Measurements from ENCODE around the gene C6orf136. TPM values are rescaled to one million over a fixed set of nuclear protein-coding genes. Genes with fewer than 3 reads are reported as not detected.
"Not testable (repeated sequence)": the region's sequence is repeated elsewhere in the genome, so short reads cannot be mapped to it uniquely, and the experiment has no call there.

Gene C6orf136
- polyA plus RNA-seq, 1 donor from 2014 or later: 26.9 TPM

GRCh38 chr6:30626484-30627366 lies 20.2 kb upstream of the C6orf136 start, which contains the start of gene ATAT1:
Gene ATAT1 (plus strand): TSS chr6:30626874.
- H3K36me3 Mint-ChIP-seq: peaks cover 7% of the 10 kb centered on the region
- peaks cover 14 to 21% (median 15%) of the 10 kb centered on the region in 3 donors for H3K4me1 Mint-ChIP-seq
- no peaks in the 10 kb centered on the region for H3K27me3 Mint-ChIP-seq
- H3K9me3 Mint-ChIP-seq: no peaks in the 10 kb centered on the region
- peak within 1 kb of the TSS; percentile 85 to 95 (median 91) for H3K4me3 Mint-ChIP-seq
- peak within 1 kb of the TSS; percentile 92 to 98 (median 96) for H3K27ac Mint-ChIP-seq

- Mint-ChIP-seq H3K27ac (peak overlapping the region in 1 of 3 donors; percentile 84), H3K4me3 (no peak overlapping the region), H3K4me1 (peaks cover 0 to 4% (median 3%) of the 10 kb centered on the region in 3 donors), H3K36me3 (peaks cover 4% of the 10 kb centered on the region), H3K27me3 (no peaks in the 10 kb centered on the region), H3K9me3 (no peaks in the 10 kb centered on the region)
Measured at GRCh38 chr6:30635834-30636233, 11.1 kb upstream of the C6orf136 start.

GRCh38 chr6:30640481-30640880 lies 6.5 kb upstream of the C6orf136 start:
- no peaks in the 10 kb centered on the region for H3K27me3 Mint-ChIP-seq
- H3K4me3 Mint-ChIP-seq: no peak overlapping the region
- H3K9me3 Mint-ChIP-seq: no peaks in the 10 kb centered on the region
- H3K27ac Mint-ChIP-seq: no peak overlapping the region
- H3K36me3 Mint-ChIP-seq: no peaks in the 10 kb centered on the region
- peaks cover 0 to 4% (median 3%) of the 10 kb centered on the region in 3 donors for H3K4me1 Mint-ChIP-seq

- no peak overlapping the region for H3K27ac Mint-ChIP-seq
- H3K36me3 Mint-ChIP-seq: no peaks in the 10 kb centered on the region
- H3K4me3 Mint-ChIP-seq: no peak overlapping the region
- H3K4me1 Mint-ChIP-seq: peaks cover 0 to 5% (median 1%) of the 10 kb centered on the region in 3 donors
- H3K9me3 Mint-ChIP-seq: no peaks in the 10 kb centered on the region
- no peaks in the 10 kb centered on the region for H3K27me3 Mint-ChIP-seq
Measured at GRCh38 chr6:30641048-30641447, 5.9 kb upstream of the C6orf136 start.

GRCh38 chr6:30643656-30644055 lies 3.3 kb upstream of the C6orf136 start:
- no peaks in the 10 kb centered on the region for H3K36me3 Mint-ChIP-seq
- peak overlapping the region in 2 of 3 donors; percentile 47 to 57 for H3K27ac Mint-ChIP-seq
- H3K4me3 Mint-ChIP-seq: no peak overlapping the region
- H3K27me3 Mint-ChIP-seq: no peaks in the 10 kb centered on the region
- no peaks in the 10 kb centered on the region for H3K9me3 Mint-ChIP-seq
- peaks cover 5 to 16% (median 6%) of the 10 kb centered on the region in 3 donors for H3K4me1 Mint-ChIP-seq

- no peaks in the 10 kb centered on the region for H3K9me3 Mint-ChIP-seq
- peak overlapping the region in 1 of 4 donors; percentile 18 for H3K4me3 Mint-ChIP-seq
- H3K36me3 Mint-ChIP-seq: no peaks in the 10 kb centered on the region
- H3K27ac Mint-ChIP-seq: peak overlapping the region in 1 of 3 donors; percentile 75
- peaks cover 5 to 16% (median 6%) of the 10 kb centered on the region in 3 donors for H3K4me1 Mint-ChIP-seq
- no peaks in the 10 kb centered on the region for H3K27me3 Mint-ChIP-seq
Measured at GRCh38 chr6:30644769-30645168, 2.2 kb upstream of the C6orf136 start.

- Mint-ChIP-seq H3K9me3 (no peaks in the 10 kb centered on the region), H3K4me1 (peaks cover 6 to 16% (median 6%) of the 10 kb centered on the region in 3 donors), H3K4me3 (peak overlapping the region in 2 of 4 donors; percentile 17 to 86), H3K36me3 (no peaks in the 10 kb centered on the region), H3K27me3 (no peaks in the 10 kb centered on the region), H3K27ac (peak overlapping the region in 2 of 3 donors; percentile 75 to 97)
Measured at GRCh38 chr6:30645989-30646388, 944 bp upstream of the C6orf136 start.

GRCh38 chr6:30647242-30648116 lies 546 bp downstream of the C6orf136 start:
- Mint-ChIP-seq H3K4me3 (peak overlapping the region; percentile 86 to 95 (median 92)), H3K9me3 (no peaks in the 10 kb centered on the region), H3K4me1 (peaks cover 6 to 18% (median 9%) of the 10 kb centered on the region in 3 donors), H3K36me3 (no peaks in the 10 kb centered on the region), H3K27ac (peak overlapping the region; percentile 75 to 97 (median 95)), H3K27me3 (no peaks in the 10 kb centered on the region)

- H3K27me3 Mint-ChIP-seq: no peaks in the 10 kb centered on the region
- H3K36me3 Mint-ChIP-seq: no peaks in the 10 kb centered on the region
- no peaks in the 10 kb centered on the region for H3K9me3 Mint-ChIP-seq
- peaks cover 7 to 13% (median 13%) of the 10 kb centered on the region in 3 donors for H3K4me1 Mint-ChIP-seq
- H3K4me3 Mint-ChIP-seq: peak overlapping the region in 1 of 4 donors; percentile 70
- H3K27ac Mint-ChIP-seq: peak overlapping the region in 2 of 3 donors; percentile 76 to 83
Measured at GRCh38 chr6:30651143-30651542, 4.2 kb downstream of the C6orf136 start.

GRCh38 chr6:30654798-30655742 lies 8.1 kb downstream of the C6orf136 start:
- Mint-ChIP-seq H3K4me1 (peaks cover 2 to 8% (median 6%) of the 10 kb centered on the region in 3 donors), H3K27me3 (no peaks in the 10 kb centered on the region), H3K36me3 (peaks cover 4% of the 10 kb centered on the region), H3K4me3 (no peak overlapping the region), H3K27ac (no peak overlapping the region), H3K9me3 (no peaks in the 10 kb centered on the region)

- Mint-ChIP-seq H3K9me3 (no peaks in the 10 kb centered on the region), H3K27ac (no peak overlapping the region), H3K4me1 (peaks cover 2 to 8% (median 6%) of the 10 kb centered on the region in 3 donors), H3K36me3 (peaks cover 5% of the 10 kb centered on the region), H3K27me3 (no peaks in the 10 kb centered on the region), H3K4me3 (no peak overlapping the region)
Measured at GRCh38 chr6:30655743-30656094, 8.8 kb downstream of the C6orf136 start.

- Mint-ChIP-seq H3K27me3 (no peaks in the 10 kb centered on the region), H3K4me3 (no peak overlapping the region), H3K36me3 (peaks cover 7% of the 10 kb centered on the region), H3K27ac (no peak overlapping the region), H3K9me3 (no peaks in the 10 kb centered on the region), H3K4me1 (peaks cover 0 to 8% (median 2%) of the 10 kb centered on the region in 3 donors)
Measured at GRCh38 chr6:30656513-30656912, 9.6 kb downstream of the C6orf136 start.

- H3K9me3 Mint-ChIP-seq: no peaks in the 10 kb centered on the region
- H3K36me3 Mint-ChIP-seq: peaks cover 8% of the 10 kb centered on the region
- no peak overlapping the region for H3K27ac Mint-ChIP-seq
- H3K4me1 Mint-ChIP-seq: peaks cover 0 to 8% (median 2%) of the 10 kb centered on the region in 3 donors
- no peak overlapping the region for H3K4me3 Mint-ChIP-seq
- no peaks in the 10 kb centered on the region for H3K27me3 Mint-ChIP-seq
Measured at GRCh38 chr6:30657454-30657853, 10.5 kb downstream of the C6orf136 start.

- H3K27me3 Mint-ChIP-seq, H3K27ac Mint-ChIP-seq, H3K9me3 Mint-ChIP-seq, H3K4me3 Mint-ChIP-seq, H3K36me3 Mint-ChIP-seq, H3K4me1 Mint-ChIP-seq: not testable (repeated sequence)
Measured at GRCh38 chr6:30657922-30658321, 11.0 kb downstream of the C6orf136 start.

All from IgD-negative memory B cell (primary cell).